HEK293 (cell line): Measurements from ENCODE around the gene MRPS24.

ENCODE experiments used
- CTCF ChIA-PET: fragments of 350-600 bp; formaldehyde crosslinking; extraction: SDS; loops from one replicate; lab custom pipeline; 2021; ENCODE audit warnings: antibody characterized with exemption; lab: Yijun Ruan, JAX
- POLR2A ChIA-PET: fragments of 300-600 bp; formaldehyde crosslinking; extraction: SDS; loops from one replicate; lab custom pipeline; 2020; ENCODE audit warnings: antibody characterized with exemption, inconsistent platforms; lab: Yijun Ruan, JAX
- H3K27ac ChIP-seq: fragments of 200-500 bp; sonication (Bioruptor generic); 2 replicates; pipeline ENCODE4 v1.5.1; 2014; ENCODE audit warnings: low read depth, low read length, control low read depth, inconsistent platforms; ENCODE audit errors: extremely low read depth
- H3K36me3 ChIP-seq, 2 experiments: fragments of 200-500 bp in 1 of 2; sonication (Bioruptor generic) in 1 of 2; 1 replicate in 1 of 2; 2 replicates in 1 of 2; pipeline ENCODE4 v1.5.1; 2014 to 2017; ENCODE audit warnings: inconsistent platforms in 2 of 2, low read length in 2 of 2; ENCODE audit not compliant: control insufficient read depth in 2 of 2, insufficient read depth in 1 of 2
- H3K4me1 ChIP-seq: fragments of 200-500 bp; sonication (Bioruptor generic); 2 replicates; pipeline ENCODE4 v1.5.1; 2014; ENCODE audit warnings: mild to moderate bottlenecking, low read length, inconsistent platforms; ENCODE audit not compliant: control insufficient read depth, insufficient read depth
- H3K4me3 ChIP-seq: 2 replicates; pipeline ENCODE4 v1.5.1; 2011; ENCODE audit warnings: low read depth, mild to moderate bottlenecking, control low read depth, low read length, moderate library complexity
- H3K9me3 ChIP-seq: fragments of 200-500 bp; sonication (Bioruptor generic); 2 replicates; pipeline ENCODE4 v1.5.1; 2014; ENCODE audit warnings: low read depth, low read length, inconsistent platforms; ENCODE audit not compliant: control insufficient read depth, insufficient read depth
- BCL11B ChIP-seq: fragments of 450-650 bp; formaldehyde crosslinking; IDR thresholded peaks from 2 replicates; pipeline ENCODE4 v1.5.1; 2016; ENCODE audit warnings: low read depth, missing biosample characterization, missing genetic modification characterization
- BCL6B ChIP-seq: fragments of 450-650 bp; formaldehyde crosslinking; IDR thresholded peaks from 2 replicates; pipeline ENCODE4 v1.5.1; 2017; ENCODE audit warnings: missing biosample characterization, missing genetic modification characterization
- IKZF3 ChIP-seq: fragments of 450-650 bp; IDR thresholded peaks from 2 replicates; pipeline ENCODE4 v1.5.0; 2018; ENCODE audit warnings: missing biosample characterization, mild to moderate bottlenecking, missing genetic modification characterization, moderate library complexity
- KLF10 ChIP-seq: fragments of 450-650 bp; IDR thresholded peaks from 2 replicates; pipeline ENCODE4 v1.5.1; 2018; ENCODE audit warnings: missing biosample characterization, mild to moderate bottlenecking, missing genetic modification characterization
- KLF9 ChIP-seq: fragments of 450-650 bp; formaldehyde crosslinking; IDR thresholded peaks from 2 replicates; pipeline ENCODE4 v1.5.1; 2016; ENCODE audit warnings: missing biosample characterization, missing genetic modification characterization, low read depth
- SETDB1 ChIP-seq: IDR thresholded peaks from one replicate; pipeline ENCODE4 v1.6.1; 2017; ENCODE audit warnings: mild to moderate bottlenecking, low read length, moderate library complexity, mixed read lengths; ENCODE audit not compliant: insufficient read length
- TSHZ1 ChIP-seq: fragments of 450-650 bp; formaldehyde crosslinking; IDR thresholded peaks from 2 replicates; pipeline ENCODE4 v1.5.1; 2016; ENCODE audit warnings: missing biosample characterization, missing genetic modification characterization, borderline replicate concordance
- YY2 ChIP-seq: fragments of 450-650 bp; formaldehyde crosslinking; IDR thresholded peaks from 2 replicates; pipeline ENCODE4 v1.5.1; 2016; ENCODE audit warnings: missing biosample characterization, missing genetic modification characterization
- ZFP3 ChIP-seq: fragments of 450-650 bp; formaldehyde crosslinking; IDR thresholded peaks from 2 replicates; pipeline ENCODE4 v1.5.1; 2016; ENCODE audit warnings: low read depth, missing biosample characterization, missing genetic modification characterization
- ZFP69B ChIP-seq: fragments of 450-650 bp; formaldehyde crosslinking; IDR thresholded peaks from 2 replicates; pipeline ENCODE4 v1.5.1; 2016; ENCODE audit warnings: missing biosample characterization, missing genetic modification characterization
- ZNF16 ChIP-seq: fragments of 450-650 bp; formaldehyde crosslinking; IDR thresholded peaks from 2 replicates; pipeline ENCODE4 v1.5.1; 2016; ENCODE audit warnings: low read depth, missing biosample characterization, missing genetic modification characterization
- ZNF221 ChIP-seq: fragments of 450-650 bp; formaldehyde crosslinking; IDR thresholded peaks from 2 replicates; pipeline ENCODE4 v1.5.1; 2017; ENCODE audit warnings: missing biosample characterization, missing genetic modification characterization, borderline replicate concordance
- ZNF239 ChIP-seq: fragments of 450-650 bp; formaldehyde crosslinking; IDR thresholded peaks from 2 replicates; pipeline ENCODE4 v1.5.1; 2016; ENCODE audit warnings: missing biosample characterization, missing genetic modification characterization
- ZNF350 ChIP-seq: fragments of 450-650 bp; formaldehyde crosslinking; IDR thresholded peaks from 2 replicates; pipeline ENCODE4 v1.5.0; 2017; ENCODE audit warnings: missing biosample characterization, mild to moderate bottlenecking, missing genetic modification characterization
- ZNF449 ChIP-seq: fragments of 450-650 bp; formaldehyde crosslinking; IDR thresholded peaks from 2 replicates; pipeline ENCODE4 v1.5.1; 2017; ENCODE audit warnings: missing biosample characterization, mild to moderate bottlenecking, missing genetic modification characterization, moderate library complexity
- ZNF513 ChIP-seq: fragments of 450-650 bp; IDR thresholded peaks from 2 replicates; pipeline ENCODE4 v1.5.1; 2018; ENCODE audit warnings: missing biosample characterization, missing genetic modification characterization
- ZNF548 ChIP-seq: fragments of 450-650 bp; formaldehyde crosslinking; IDR thresholded peaks from 2 replicates; pipeline ENCODE4 v1.5.1; 2016; ENCODE audit warnings: missing biosample characterization, missing genetic modification characterization
- ZNF549 ChIP-seq: fragments of 450-650 bp; IDR thresholded peaks from 2 replicates; pipeline ENCODE4 v1.5.1; 2018; ENCODE audit warnings: missing biosample characterization, missing genetic modification characterization, mild to moderate bottlenecking, inconsistent platforms, moderate library complexity
- ZNF768 ChIP-seq: fragments of 450-650 bp; formaldehyde crosslinking; IDR thresholded peaks from 2 replicates; pipeline ENCODE4 v1.5.1; 2018; ENCODE audit warnings: missing biosample characterization, mild to moderate bottlenecking, missing genetic modification characterization
- ZNF791 ChIP-seq: fragments of 450-650 bp; formaldehyde crosslinking; IDR thresholded peaks from 2 replicates; pipeline ENCODE4 v1.5.1; 2016; ENCODE audit warnings: missing biosample characterization, missing genetic modification characterization
- ZNF792 ChIP-seq: fragments of 450-650 bp; formaldehyde crosslinking; IDR thresholded peaks from 2 replicates; pipeline ENCODE4 v1.5.1; 2016; ENCODE audit warnings: missing biosample characterization, missing genetic modification characterization
- ZSCAN4 ChIP-seq: fragments of 450-650 bp; formaldehyde crosslinking; IDR thresholded peaks from 2 replicates; pipeline ENCODE4 v1.5.1; 2017; ENCODE audit warnings: missing biosample characterization, missing genetic modification characterization
- ZSCAN5A ChIP-seq: fragments of 450-650 bp; formaldehyde crosslinking; IDR thresholded peaks from 2 replicates; pipeline ENCODE4 v1.5.1; 2016; ENCODE audit warnings: missing biosample characterization, missing genetic modification characterization

Gene MRPS24

GRCh38 chr7:43876976-43877745 lies 7.8 kb upstream of the MRPS24 start:
- Histone ChIP-seq H3K4me3 (no peak overlapping the region), H3K36me3 (peaks cover 19 to 71% of the 10 kb centered on the region in 2 experiments), H3K27ac (no peak overlapping the region), H3K9me3 (no peaks in the 10 kb centered on the region), H3K4me1 (no peaks in the 10 kb centered on the region)
- ChIA-PET POLR2A (no interaction called here), CTCF (no interaction called here)
- no peak for TF ChIP-seq ZNF16 (tag by site-specific recombination)
- no peak for TF ChIP-seq ZNF239 (tag by site-specific recombination)
- no peak for TF ChIP-seq SETDB1
- TF ChIP-seq ZFP69B (tag by site-specific recombination): no peak
- no peak for TF ChIP-seq ZNF350 (tag by site-specific recombination)
- no peak for TF ChIP-seq ZSCAN4 (tag by site-specific recombination)
- no peak for TF ChIP-seq IKZF3 (tag by site-specific recombination)
- TF ChIP-seq ZNF221 (tag by site-specific recombination): no peak
- no peak for TF ChIP-seq ZNF449 (tag by site-specific recombination)
- no peak for TF ChIP-seq ZNF768
- no peak for TF ChIP-seq ZNF549 (tag by site-specific recombination)
- no peak for TF ChIP-seq ZNF548
- no peak for TF ChIP-seq ZFP3 (tag by site-specific recombination)
- TF ChIP-seq BCL6B (tag by site-specific recombination): no peak
- no peak for TF ChIP-seq ZNF791 (tag by site-specific recombination)
- no peak for TF ChIP-seq ZSCAN5A
- TF ChIP-seq ZNF792 (tag by site-specific recombination): no peak
- no peak for TF ChIP-seq KLF9 (tag by site-specific recombination)
- TF ChIP-seq BCL11B (tag by site-specific recombination): no peak
- no peak for TF ChIP-seq YY2 (tag by site-specific recombination)

GRCh38 chr7:43876241-43876640 lies 6.9 kb upstream of the MRPS24 start:
- Histone ChIP-seq H3K4me1 (no peaks in the 10 kb centered on the region), H3K36me3 (peaks cover 12 to 64% of the 10 kb centered on the region in 2 experiments), H3K27ac (no peak overlapping the region), H3K4me3 (no peak overlapping the region), H3K9me3 (no peaks in the 10 kb centered on the region)
- CTCF ChIA-PET: interaction anchor here (0.6 kb wide), 1 partner anchor 116 kb away, joined by 3 read pairs; no protein-coding TSS in a partner anchor
- POLR2A ChIA-PET: no interaction called here
- TF ChIP-seq TSHZ1 (tag by site-specific recombination) (no peak), BCL6B (tag by site-specific recombination) (no peak), KLF10 (tag by site-specific recombination) (no peak), ZNF513 (tag by site-specific recombination) (no peak)
